T-helper 1 cell treated with Interleukin-12 subunit alpha and Interleukin-12 subunit beta and Interleukin-4 antibody, amounts not matched to agents 30 μg/mL and 1 μg/mL, for 36 hours (primary cell): ENCODE results near the gene TOPORS.
"Not testable (repeated sequence)": the region's sequence is repeated elsewhere in the genome, so short reads cannot be mapped to it uniquely, and the experiment has no call there.

Experiments used
- H3K27ac Mint-ChIP-seq: one replicate; pipeline ENCODE4 v1.8.0; 2021; ENCODE audit warnings: mild to moderate bottlenecking, mixed read lengths
- H3K27me3 Mint-ChIP-seq: one replicate; pipeline ENCODE4 v1.8.0; 2021; ENCODE audit warnings: low read depth, mixed read lengths
- H3K36me3 Mint-ChIP-seq: one replicate; pipeline ENCODE4 v1.8.0; 2021; ENCODE audit warnings: low read depth, mixed read lengths
- H3K4me1 Mint-ChIP-seq: one replicate; pipeline ENCODE4 v1.8.0; 2021; ENCODE audit warnings: low read depth, mixed read lengths
- H3K4me3 Mint-ChIP-seq: one replicate; pipeline ENCODE4 v1.8.0; 2021; ENCODE audit warnings: mild to moderate bottlenecking, moderate library complexity, mixed read lengths
- H3K9me3 Mint-ChIP-seq: one replicate; pipeline ENCODE4 v1.8.0; 2021; ENCODE audit warnings: mixed read lengths

The TOPORS gene

DNA sequence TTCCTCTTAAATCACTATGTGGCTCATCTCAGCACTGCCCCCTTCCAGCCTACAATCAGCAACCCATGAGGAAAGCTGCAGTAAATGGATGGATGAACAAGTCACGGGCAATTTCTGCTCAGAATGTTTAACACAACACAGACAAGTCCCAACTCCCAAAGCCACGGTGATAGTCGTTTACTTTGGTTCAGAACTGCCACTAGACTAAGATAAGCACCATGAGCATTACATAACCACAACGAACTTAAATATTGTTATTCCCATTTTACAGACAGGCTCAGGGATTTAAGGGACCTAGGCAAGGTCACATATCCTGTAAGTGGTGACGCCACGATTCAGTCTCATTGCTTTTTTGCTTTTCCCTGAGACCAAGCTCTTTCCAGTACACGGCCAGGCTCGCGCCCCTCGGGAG, 2.2 kb downstream of the TOPORS start:
- Mint-ChIP-seq H3K27ac (peak overlapping the region; percentile 72), H3K36me3 (peaks cover 10% of the 10 kb centered on the region), H3K27me3 (no peaks in the 10 kb centered on the region), H3K4me3 (peak overlapping the region; percentile 81), H3K9me3 (no peaks in the 10 kb centered on the region), H3K4me1 (peaks cover 40% of the 10 kb centered on the region)

DNA sequence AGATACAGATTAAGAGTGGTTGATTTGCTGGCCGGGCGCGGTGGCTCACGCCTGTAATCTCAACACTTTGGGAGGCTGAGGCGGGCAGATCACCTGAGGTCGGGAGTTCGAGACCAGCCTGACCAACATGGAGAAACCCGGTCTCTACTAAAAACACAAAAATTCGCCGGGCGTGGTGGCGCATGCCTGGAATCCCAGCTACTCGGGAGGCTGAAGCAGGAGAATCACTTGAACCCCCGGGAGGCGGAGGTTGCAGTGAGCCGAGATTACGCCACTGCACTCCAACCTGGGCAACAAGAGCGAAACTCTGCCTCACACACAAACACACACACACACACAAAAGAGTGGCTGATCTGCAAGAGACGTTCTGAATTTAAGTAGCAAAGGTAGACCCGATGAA, 4.2 kb downstream of the TOPORS start:
- H3K9me3 Mint-ChIP-seq, H3K27ac Mint-ChIP-seq, H3K27me3 Mint-ChIP-seq: not testable (repeated sequence)
- Mint-ChIP-seq H3K36me3 (peaks cover 16% of the 10 kb centered on the region), H3K4me3 (peak overlapping the region; percentile 48), H3K4me1 (peaks cover 40% of the 10 kb centered on the region)

DNA sequence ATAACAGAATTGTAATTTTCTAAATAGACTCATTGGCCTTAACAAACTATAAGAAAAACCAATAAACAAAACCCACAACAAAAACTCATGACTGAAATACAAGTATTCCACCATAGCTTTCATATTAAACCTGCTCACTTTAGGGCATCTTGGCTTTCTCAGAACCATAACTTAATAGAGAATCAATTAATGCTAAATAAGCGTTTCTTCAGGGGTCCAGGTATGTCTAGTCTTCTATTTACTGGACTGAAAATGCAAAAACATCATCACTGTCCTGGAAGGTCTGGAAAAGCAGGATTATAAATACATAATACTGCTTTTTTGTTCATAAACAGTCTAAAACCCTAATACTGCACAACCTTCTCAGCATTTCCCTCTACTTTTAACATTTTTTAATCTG, 6.5 kb downstream of the TOPORS start:
- no peak overlapping the region for H3K27ac Mint-ChIP-seq
- peaks cover 32% of the 10 kb centered on the region for H3K4me1 Mint-ChIP-seq

DNA sequence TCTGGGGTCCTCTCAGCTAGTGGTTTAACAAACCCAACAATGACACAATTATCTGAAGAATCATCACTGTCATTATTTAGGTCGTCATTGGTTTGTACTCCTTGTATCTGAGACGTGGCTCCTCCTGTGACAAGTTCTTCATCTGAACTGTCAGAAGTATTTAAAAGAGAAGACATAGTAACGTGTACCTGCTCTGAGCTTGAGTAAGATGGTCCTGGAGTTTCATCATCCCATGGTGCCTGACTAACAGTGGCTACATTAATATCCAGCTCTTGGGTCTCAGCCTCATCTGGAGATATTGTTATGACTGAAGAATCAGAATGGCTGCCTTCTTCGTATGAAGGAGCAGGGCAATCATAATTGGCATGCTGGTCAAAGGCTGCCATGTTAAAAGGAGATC, 9.3 kb downstream of the TOPORS start:
- H3K27me3 Mint-ChIP-seq, result no peaks in the 10 kb centered on the region
- H3K36me3 Mint-ChIP-seq, result peaks cover 19% of the 10 kb centered on the region
- H3K27ac Mint-ChIP-seq, result no peak overlapping the region
- peaks cover 11% of the 10 kb centered on the region for H3K4me1 Mint-ChIP-seq
- no peaks in the 10 kb centered on the region for H3K9me3 Mint-ChIP-seq
- no peak overlapping the region for H3K4me3 Mint-ChIP-seq

More for the DNA sequence above, 6.5 kb downstream of the TOPORS start:
- Mint-ChIP-seq H3K9me3 (no peaks in the 10 kb centered on the region), H3K27me3 (no peaks in the 10 kb centered on the region), H3K4me3 (no peak overlapping the region), H3K36me3 (peaks cover 23% of the 10 kb centered on the region)

DNA sequence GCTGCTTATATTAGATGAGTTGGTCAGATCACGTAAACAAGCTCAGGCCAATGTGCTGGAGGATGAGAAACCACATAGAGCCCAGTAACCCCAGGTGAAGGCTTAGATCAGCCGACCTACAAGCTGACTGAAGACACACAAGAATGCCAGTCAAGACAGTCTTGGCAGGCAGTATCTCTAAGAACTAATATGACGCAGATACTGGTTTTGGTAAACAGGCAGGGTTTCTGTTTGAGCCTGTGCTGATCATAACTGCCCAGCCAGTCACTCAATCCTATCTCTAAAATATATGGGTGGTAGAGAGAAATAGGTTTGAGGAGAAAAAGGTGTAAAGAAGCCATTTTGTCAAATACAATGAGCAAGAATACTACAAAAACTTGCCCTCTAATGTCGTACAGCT, 18.6 kb downstream of the TOPORS start:
- peaks cover 14% of the 10 kb centered on the region for H3K36me3 Mint-ChIP-seq
- H3K27me3 Mint-ChIP-seq, result no peaks in the 10 kb centered on the region
- no peak overlapping the region for H3K4me3 Mint-ChIP-seq
- H3K4me1 Mint-ChIP-seq, result peaks cover 2% of the 10 kb centered on the region
- H3K27ac Mint-ChIP-seq, result no peak overlapping the region
- H3K9me3 Mint-ChIP-seq, result no peaks in the 10 kb centered on the region

DNA sequence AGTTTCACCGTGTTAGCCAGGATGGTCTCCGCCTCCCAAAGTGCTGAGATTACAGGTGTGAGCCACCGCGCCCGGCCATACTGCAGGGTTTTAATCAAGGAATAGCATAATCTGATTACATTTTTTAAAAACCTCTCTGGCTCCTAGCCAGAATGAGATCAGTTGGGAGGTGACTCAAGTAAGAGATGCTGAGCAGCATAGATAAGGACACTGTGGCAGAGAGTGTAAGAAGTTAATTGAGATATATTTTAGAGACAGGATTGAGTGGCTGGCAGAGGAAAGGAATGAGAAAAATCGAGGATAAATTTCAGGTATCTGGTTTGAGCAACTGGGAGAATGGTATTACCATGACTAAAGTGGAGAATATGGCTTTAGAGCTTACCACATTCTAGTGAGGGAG, 19.1 kb downstream of the TOPORS start:
- no peak overlapping the region for H3K4me3 Mint-ChIP-seq
- H3K9me3 Mint-ChIP-seq, result no peaks in the 10 kb centered on the region
- H3K4me1 Mint-ChIP-seq, result peaks cover 2% of the 10 kb centered on the region
- no peaks in the 10 kb centered on the region for H3K27me3 Mint-ChIP-seq
- H3K27ac Mint-ChIP-seq, result no peak overlapping the region
- H3K36me3 Mint-ChIP-seq, result peaks cover 13% of the 10 kb centered on the region

DNA sequence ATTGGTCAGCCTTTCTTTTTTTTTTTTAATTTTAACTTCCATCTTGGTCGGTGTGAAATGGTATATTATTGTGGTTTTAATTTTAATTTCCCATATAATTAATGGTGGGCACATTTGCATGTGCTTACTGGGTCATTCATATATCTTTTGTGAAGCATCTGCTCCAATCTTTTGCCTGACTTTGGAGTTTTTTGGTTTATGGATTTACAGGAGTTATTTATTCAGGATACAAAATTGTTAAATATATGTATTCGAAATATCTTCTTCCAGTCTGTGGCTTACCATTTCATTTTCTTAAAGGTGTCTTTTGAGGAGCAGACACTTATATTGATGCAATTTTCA, 25.7 kb downstream of the TOPORS start:
- no peaks in the 10 kb centered on the region for H3K27me3 Mint-ChIP-seq
- H3K27ac Mint-ChIP-seq, result peak overlapping the region; percentile 86
- H3K4me3 Mint-ChIP-seq, result peak overlapping the region; percentile 93
- peaks cover 30% of the 10 kb centered on the region for H3K36me3 Mint-ChIP-seq
- H3K9me3 Mint-ChIP-seq, result peaks cover 4% of the 10 kb centered on the region
- H3K4me1 Mint-ChIP-seq, result peaks cover 39% of the 10 kb centered on the region

DNA sequence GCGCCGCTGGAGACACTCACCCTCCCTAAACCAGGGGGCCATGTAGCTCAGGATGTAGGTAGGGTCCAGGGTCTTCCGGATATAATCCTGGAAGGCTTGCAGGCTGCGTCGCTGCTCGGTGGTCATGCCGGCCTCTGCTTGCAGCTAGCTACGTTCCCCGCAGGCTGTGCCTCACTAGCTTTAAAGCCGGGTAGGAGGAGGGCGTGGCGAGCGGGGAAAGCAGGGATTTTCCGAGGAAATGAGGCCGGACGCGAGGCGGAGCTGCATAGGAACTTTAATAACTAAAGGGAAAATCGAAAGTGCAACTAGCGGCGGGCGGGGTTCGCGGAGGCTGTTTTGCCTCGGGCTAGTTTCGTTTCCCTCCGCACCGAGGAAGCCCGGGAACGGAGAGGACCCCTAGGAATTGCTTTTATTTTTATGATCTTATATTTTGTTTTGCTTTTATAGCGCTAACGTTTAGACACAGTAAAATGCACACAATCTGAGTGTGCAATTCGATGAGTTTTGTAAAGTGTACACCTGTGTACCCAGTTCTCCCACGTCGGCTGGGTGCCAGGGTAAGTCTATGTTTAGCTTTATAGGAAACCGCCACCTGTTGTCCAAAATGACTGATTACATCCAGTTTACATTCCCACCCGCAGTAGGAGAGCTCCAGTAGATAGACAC, 26.2 kb downstream of the TOPORS start, which contains the start of gene RIGI:
RIGI (minus strand) TSS at position 156 of the 666 bp plus-strand sequence; CDS start at position 126, 30 bp downstream.
- H3K4me1 Mint-ChIP-seq, result peaks cover 41% of the 10 kb centered on the region
- H3K4me3 Mint-ChIP-seq, result peak within 1 kb of the TSS; percentile 93
- H3K36me3 Mint-ChIP-seq, result peaks cover 35% of the 10 kb centered on the region
- no peaks in the 10 kb centered on the region for H3K27me3 Mint-ChIP-seq
- peak within 1 kb of the TSS; percentile 86 for H3K27ac Mint-ChIP-seq
- peaks cover 4% of the 10 kb centered on the region for H3K9me3 Mint-ChIP-seq

DNA sequence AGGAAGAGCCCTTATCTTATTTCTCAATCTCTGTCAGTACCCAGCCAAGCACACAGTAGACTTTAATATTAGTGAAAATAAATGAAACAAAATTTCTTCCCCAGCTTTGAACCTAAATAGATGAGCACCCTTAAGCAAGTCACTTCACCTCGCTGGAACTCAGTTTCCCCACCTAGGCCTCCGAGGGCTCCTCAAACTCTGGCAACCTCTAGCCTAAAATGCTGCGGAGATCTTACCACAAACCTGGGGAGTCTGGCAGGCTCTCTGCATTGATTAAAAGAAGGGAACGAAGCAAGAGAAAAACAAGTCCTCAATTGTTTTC, 26.7 kb downstream of the TOPORS start:
- peaks cover 41% of the 10 kb centered on the region for H3K4me1 Mint-ChIP-seq
- peaks cover 4% of the 10 kb centered on the region for H3K9me3 Mint-ChIP-seq
- peak overlapping the region; percentile 93 for H3K4me3 Mint-ChIP-seq
- peak overlapping the region; percentile 86 for H3K27ac Mint-ChIP-seq
- peaks cover 32% of the 10 kb centered on the region for H3K36me3 Mint-ChIP-seq
- no peaks in the 10 kb centered on the region for H3K27me3 Mint-ChIP-seq

DNA sequence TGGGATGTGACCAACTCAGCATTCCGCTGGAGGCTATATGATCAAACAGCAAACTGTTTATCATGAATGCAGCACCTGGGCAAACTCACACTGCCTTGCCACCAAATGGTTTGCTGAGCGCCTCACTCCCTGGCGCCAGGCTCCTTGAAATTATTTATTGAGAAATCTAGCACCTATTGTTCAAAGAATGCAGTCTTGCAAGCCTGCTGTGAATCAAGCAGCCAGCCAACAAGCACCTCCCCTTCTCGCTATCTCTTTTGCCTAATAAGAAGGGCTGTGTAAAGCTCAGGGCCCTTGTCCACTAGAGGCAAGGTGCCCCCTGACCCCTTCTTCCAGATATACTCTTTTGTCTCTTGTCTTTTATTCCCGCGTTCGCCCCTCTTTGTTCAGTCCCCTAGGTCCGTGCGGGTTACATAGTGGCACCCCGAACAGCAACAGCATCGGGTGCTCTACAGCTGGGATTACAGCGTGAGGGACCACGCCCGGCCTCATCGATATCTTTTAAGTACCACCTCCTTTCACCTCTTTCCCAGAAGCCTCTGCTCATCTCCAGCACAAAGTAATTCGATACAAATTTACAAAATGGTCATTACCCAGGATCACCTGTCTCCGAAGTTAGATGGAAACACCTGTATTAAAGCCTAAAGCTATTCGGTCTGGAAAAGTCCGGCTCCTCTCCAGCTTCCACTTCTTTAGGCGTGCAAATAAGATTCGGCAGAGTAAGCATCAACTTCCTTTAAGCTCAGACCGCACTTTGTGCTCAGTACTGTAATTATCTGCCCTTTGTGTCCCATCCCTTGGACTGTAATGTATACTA, 27.3 kb downstream of the TOPORS start:
- Mint-ChIP-seq H3K27me3 (no peaks in the 10 kb centered on the region), H3K27ac (peak overlapping the region; percentile 86), H3K9me3 (peaks cover 4% of the 10 kb centered on the region), H3K4me1 (peaks cover 41% of the 10 kb centered on the region), H3K4me3 (peak overlapping the region; percentile 93), H3K36me3 (peaks cover 36% of the 10 kb centered on the region)

DNA sequence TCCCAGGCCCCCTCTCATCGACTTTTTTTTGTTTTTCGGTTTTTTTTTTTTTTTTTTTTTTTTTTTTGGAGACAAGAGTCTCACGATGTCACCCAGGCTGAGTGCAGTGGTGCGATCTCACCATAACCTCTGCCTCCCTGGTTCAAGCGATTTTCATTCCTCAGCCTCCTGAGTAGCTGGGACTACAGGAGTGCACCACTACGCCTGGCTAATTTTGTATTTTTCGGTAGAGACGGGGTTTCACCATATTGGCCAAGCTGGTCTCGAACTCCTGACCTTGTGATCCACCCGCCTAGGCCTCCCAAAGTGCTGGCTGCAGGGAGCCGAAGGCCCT, 27.9 kb downstream of the TOPORS start:
- peaks cover 36% of the 10 kb centered on the region for H3K36me3 Mint-ChIP-seq
- H3K27me3 Mint-ChIP-seq, H3K9me3 Mint-ChIP-seq, H3K27ac Mint-ChIP-seq: not testable (repeated sequence)
- H3K4me1 Mint-ChIP-seq, result peaks cover 41% of the 10 kb centered on the region
- peak overlapping the region; percentile 93 for H3K4me3 Mint-ChIP-seq

DNA sequence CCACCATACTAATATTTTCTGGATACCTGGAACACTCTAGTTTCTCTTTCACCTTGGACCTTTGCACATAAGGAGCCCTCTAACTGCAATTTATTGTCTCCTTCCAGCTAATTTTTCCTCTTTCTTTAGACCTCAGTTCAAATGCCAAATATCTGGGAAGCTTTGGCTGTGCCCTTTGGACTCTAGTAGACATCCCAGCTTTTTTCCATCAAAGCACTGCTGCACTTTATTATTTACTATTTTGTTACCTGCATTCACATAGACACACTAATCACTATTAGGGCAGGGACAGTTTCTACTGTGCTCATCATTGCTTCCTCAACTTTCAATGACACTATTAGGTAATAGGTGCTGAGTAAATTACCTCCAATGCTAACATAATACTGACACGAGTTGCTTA, 28.5 kb downstream of the TOPORS start:
- Mint-ChIP-seq H3K27ac (no peak overlapping the region), H3K4me1 (peaks cover 41% of the 10 kb centered on the region), H3K27me3 (no peaks in the 10 kb centered on the region), H3K9me3 (peaks cover 4% of the 10 kb centered on the region), H3K36me3 (peaks cover 37% of the 10 kb centered on the region), H3K4me3 (peak overlapping the region; percentile 93)

DNA sequence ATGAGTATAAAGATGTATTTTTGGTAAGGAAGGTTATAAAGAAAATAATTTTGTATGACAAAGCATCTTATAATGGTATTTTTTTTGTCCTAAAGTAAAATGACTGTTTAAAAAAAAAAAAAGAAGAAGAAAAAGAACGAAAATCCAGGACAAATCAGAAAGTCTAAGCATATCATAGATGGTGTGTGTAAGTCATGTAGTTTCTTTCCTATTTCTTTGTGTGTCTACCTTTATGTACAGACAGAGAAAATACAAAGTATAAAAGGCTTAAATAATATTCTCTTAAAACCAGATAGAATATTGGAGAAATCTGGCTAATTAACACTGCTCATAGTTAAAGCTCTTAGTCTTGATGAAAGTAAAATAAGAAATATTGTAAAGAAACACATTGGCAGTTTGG, 34.1 kb downstream of the TOPORS start:
- no peak overlapping the region for H3K27ac Mint-ChIP-seq

DNA sequence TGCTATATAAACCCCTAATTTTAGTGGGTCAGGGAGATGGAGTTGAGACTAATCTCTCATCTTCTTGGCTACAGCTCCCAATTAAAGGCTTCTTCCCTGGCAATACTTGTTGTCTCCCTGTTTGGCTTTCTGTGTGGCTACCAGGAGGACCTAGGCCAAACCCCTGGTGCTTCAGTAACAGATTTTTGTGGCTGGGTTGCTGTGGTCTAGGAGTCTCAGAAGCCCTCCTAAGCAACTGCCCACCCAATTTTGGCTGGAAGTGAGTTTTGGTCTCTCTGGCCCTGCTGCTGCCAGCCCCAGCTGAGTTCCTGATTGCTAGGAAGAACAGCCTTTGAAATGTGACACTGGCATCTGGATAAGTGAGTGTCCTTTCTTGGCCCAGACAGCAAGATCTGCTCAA, 36.1 kb downstream of the TOPORS start:
- H3K36me3 Mint-ChIP-seq, result peaks cover 52% of the 10 kb centered on the region
- peaks cover 13% of the 10 kb centered on the region for H3K9me3 Mint-ChIP-seq
- H3K4me1 Mint-ChIP-seq, result peaks cover 24% of the 10 kb centered on the region
- H3K4me3 Mint-ChIP-seq, result no peak overlapping the region
- H3K27ac Mint-ChIP-seq, result no peak overlapping the region
- H3K27me3 Mint-ChIP-seq, result no peaks in the 10 kb centered on the region

More for the DNA sequence above, 34.1 kb downstream of the TOPORS start:
- Mint-ChIP-seq H3K4me1 (peaks cover 25% of the 10 kb centered on the region), H3K27me3 (no peaks in the 10 kb centered on the region), H3K9me3 (peaks cover 13% of the 10 kb centered on the region), H3K36me3 (peaks cover 70% of the 10 kb centered on the region), H3K4me3 (no peak overlapping the region)

DNA sequence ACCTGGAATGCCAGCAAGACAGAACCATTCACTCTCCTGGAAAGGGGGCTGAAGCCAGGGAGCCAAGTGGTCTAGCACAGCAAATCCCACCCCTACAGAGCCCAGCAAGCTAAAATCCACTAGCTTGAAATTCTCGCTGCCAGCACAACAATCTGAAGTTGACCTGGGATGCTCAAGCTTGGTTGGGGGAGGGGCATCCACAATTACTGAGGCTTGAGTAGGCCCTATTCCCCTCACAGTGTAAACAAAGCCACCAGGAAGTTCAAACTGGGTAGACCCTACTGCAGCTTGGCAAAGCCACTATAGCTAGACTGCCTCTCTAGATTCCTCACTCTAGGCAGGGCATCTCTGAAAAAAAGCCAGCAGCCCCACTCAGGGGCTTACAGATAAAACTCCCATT, 43.7 kb downstream of the TOPORS start:
- H3K27ac Mint-ChIP-seq, result no peak overlapping the region
- H3K9me3 Mint-ChIP-seq, result no peaks in the 10 kb centered on the region
- peaks cover 7% of the 10 kb centered on the region for H3K36me3 Mint-ChIP-seq
- H3K4me1 Mint-ChIP-seq, result peaks cover 31% of the 10 kb centered on the region
- H3K4me3 Mint-ChIP-seq, result no peak overlapping the region
- H3K27me3 Mint-ChIP-seq, result no peaks in the 10 kb centered on the region
